LNCaP clone FGC (cell line): Measurements from ENCODE around the gene CMA1.
A peak's percentile ranks its signal among the peaks of the same experiment; 100 is the strongest.
"Not testable (repeated sequence)": the region's sequence is repeated elsewhere in the genome, so short reads cannot be mapped to it uniquely, and the experiment has no call there.

ENCODE experiments used
- DNase-seq: peaks from one replicate; pipeline ENCODE4 v3.0.0-alpha.2; 2011; ENCODE audit warnings: low read depth
- H3K4me3 ChIP-seq: 2 replicates; pipeline ENCODE4 v1.5.1; 2011; ENCODE audit warnings: mild to moderate bottlenecking, low read depth, low read length, control low read depth
- TF ChIP-seq, protein P1 (sequence below): IDR thresholded peaks from 2 replicates; pipeline ENCODE4 v1.5.1; 2012; ENCODE audit warnings: mild to moderate bottlenecking; ENCODE audit not compliant: control insufficient read depth, insufficient read depth; ENCODE audit errors: extremely low read depth

Gene CMA1, protein sequence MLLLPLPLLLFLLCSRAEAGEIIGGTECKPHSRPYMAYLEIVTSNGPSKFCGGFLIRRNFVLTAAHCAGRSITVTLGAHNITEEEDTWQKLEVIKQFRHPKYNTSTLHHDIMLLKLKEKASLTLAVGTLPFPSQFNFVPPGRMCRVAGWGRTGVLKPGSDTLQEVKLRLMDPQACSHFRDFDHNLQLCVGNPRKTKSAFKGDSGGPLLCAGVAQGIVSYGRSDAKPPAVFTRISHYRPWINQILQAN

DNA sequence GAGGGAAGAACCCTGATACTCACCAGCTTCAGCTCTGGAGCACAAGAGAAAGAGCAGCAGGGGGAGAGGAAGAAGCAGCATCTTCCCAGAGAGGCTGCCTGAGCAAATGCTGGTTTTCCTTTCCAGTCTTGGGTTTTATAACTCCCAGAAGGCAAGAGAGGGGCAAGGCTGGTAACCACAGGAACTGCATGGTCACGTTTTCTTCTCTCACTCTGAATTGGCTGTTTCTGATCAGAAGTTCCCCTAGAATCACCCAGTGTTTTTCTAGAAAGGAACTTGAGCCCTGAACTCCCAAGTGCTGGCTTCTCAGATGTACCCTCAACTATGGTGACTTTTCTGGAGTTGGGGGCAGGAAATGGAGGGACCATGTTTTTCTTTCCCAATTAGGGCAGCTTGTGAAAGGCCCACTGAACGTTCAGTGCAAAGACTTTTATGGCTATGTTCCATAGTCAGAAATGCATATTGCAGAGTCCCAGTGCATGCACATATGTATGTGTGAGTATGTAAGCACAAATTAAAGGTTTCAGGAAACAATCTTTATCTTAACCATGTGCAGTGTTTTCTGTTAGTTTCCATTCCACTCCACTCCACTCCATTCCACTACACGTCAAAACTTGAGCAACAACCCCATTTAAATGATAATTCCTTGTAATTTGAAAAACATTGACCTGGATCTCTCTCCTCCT is at the start of gene CMA1:
Gene CMA1, minus strand, starts transcription at position 111 of the 686 bp plus-strand sequence. Its CDS starts 30 bp downstream, at position 81.
- no peak for DNase-seq
- H3K4me3 ChIP-seq: no peak within 1 kb of the TSS
- TF ChIP-seq, protein P1, sequence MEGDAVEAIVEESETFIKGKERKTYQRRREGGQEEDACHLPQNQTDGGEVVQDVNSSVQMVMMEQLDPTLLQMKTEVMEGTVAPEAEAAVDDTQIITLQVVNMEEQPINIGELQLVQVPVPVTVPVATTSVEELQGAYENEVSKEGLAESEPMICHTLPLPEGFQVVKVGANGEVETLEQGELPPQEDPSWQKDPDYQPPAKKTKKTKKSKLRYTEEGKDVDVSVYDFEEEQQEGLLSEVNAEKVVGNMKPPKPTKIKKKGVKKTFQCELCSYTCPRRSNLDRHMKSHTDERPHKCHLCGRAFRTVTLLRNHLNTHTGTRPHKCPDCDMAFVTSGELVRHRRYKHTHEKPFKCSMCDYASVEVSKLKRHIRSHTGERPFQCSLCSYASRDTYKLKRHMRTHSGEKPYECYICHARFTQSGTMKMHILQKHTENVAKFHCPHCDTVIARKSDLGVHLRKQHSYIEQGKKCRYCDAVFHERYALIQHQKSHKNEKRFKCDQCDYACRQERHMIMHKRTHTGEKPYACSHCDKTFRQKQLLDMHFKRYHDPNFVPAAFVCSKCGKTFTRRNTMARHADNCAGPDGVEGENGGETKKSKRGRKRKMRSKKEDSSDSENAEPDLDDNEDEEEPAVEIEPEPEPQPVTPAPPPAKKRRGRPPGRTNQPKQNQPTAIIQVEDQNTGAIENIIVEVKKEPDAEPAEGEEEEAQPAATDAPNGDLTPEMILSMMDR: no peak

- TF ChIP-seq, protein P1: no peak
- no peak overlapping the region for H3K4me3 ChIP-seq
- DNase-seq: no peak
These were observed 48.7 kb upstream of the CMA1 start for GRCh38 chr14:24556756-24557155.

DNA sequence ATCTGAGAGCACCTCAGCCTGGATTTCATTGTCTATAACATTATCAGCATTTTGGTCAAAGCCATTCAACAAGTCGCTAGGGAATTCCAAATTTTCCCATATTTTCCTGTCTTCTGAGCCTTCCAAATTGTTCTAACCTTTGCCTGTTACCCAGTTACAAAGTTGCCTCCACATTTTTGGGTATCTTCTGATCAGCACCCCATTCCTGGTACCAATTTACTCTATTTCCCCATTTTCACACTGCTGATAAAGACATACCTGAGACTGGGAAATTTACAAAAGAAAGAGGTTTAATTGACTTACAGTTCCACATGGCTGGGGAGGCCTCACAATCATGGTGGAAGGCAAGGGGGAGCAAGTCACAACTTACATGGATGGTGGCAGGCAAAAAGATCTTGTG is 41.0 kb upstream of the CMA1 start:
- not testable (repeated sequence) for H3K4me3 ChIP-seq, DNase-seq

GRCh38 chr14:24542346-24542936 is 34.4 kb upstream of the CMA1 start:
- DNase-seq: no peak
- no peak overlapping the region for H3K4me3 ChIP-seq
- TF ChIP-seq, protein P1: no peak

DNA sequence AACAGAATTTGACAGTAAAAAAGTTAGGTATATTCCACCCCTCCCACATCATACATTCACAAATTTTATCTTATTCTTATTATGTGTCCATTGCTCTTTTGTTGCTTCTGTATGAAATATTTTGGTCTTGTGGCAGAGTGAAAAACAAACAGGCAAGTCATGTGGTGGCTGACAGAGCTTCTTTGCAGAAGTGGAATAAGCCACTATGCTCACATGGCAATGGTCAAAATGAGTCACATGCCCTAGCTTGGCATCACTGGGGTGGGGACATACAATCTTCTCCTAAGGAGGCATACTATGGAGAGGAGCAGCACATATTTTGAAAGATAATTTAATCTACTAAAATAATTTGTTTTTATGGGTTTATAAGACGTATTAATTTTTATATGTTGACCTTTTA is 27.7 kb upstream of the CMA1 start:
- no peak overlapping the region for H3K4me3 ChIP-seq
- no peak for DNase-seq
- TF ChIP-seq, protein P1: no peak

DNA sequence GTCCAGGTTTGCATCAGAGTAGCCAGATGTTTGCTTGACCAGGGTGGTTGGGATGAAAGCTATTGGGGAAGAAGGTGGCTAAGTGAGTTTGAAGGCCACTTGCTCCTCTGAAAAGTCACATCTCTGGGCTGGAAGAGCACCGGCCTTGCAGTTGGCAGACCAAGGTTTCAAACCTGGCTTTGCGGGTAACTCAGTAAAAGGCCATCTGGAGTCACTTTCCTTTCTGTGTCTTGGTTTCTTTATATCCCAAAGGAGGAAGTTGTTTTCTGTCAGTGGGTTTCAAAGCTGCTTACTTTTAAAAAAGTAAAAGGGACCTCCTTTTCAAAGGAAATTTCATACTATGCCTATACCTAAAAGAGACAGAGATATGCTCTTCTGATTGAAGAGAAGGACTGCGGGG is 26.2 kb upstream of the CMA1 start:
- TF ChIP-seq, protein P1: no peak
- H3K4me3 ChIP-seq: no peak overlapping the region
- DNase-seq: no peak

- not testable (repeated sequence) for DNase-seq
- H3K4me3 ChIP-seq: peak overlapping the region; percentile 32
These were observed 18.0 kb upstream of the CMA1 start for GRCh38 chr14:24525877-24526620.
